ENCODE results near the gene FANCI.

DNA sequence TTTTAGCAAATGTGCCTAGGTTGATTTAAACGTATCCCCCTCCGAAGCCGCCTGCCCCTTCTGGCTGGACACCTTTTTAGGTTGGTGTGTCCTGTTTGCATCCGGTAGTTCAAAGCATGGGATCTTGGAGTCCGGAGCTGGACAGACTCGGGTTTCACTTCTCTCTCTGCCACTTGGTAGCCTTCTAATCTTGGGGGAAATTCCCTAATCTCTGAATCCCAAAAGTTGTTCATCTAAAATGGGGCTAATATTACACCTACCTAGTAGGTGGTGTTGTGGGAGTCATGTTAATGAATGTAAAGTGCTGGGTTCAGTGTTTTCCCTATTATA, 760 bp downstream of the FANCI start:
- TF ChIP-seq, protein P1, sequence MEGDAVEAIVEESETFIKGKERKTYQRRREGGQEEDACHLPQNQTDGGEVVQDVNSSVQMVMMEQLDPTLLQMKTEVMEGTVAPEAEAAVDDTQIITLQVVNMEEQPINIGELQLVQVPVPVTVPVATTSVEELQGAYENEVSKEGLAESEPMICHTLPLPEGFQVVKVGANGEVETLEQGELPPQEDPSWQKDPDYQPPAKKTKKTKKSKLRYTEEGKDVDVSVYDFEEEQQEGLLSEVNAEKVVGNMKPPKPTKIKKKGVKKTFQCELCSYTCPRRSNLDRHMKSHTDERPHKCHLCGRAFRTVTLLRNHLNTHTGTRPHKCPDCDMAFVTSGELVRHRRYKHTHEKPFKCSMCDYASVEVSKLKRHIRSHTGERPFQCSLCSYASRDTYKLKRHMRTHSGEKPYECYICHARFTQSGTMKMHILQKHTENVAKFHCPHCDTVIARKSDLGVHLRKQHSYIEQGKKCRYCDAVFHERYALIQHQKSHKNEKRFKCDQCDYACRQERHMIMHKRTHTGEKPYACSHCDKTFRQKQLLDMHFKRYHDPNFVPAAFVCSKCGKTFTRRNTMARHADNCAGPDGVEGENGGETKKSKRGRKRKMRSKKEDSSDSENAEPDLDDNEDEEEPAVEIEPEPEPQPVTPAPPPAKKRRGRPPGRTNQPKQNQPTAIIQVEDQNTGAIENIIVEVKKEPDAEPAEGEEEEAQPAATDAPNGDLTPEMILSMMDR (IDR thresholded peaks at IDR 0.05): no peak
- no peak for TF ChIP-seq POLR2A (IDR thresholded peaks at IDR 0.05)
- no peak for TF ChIP-seq POLR2AphosphoS5 (IDR thresholded peaks at IDR 0.05)
